HG03139 (cell line): ENCODE measurements around the gene HIGD2A.

ENCODE experiments used
- ATAC-seq: cut with Tn5 transposase; IDR thresholded peaks from one replicate; pipeline ENCODE4 v1.9.1; 2021; ENCODE audit not compliant: unreplicated experiment

Gene HIGD2A

GRCh38 chr5:176368726-176369125 lies 19.8 kb upstream of the HIGD2A start:
- no peak for ATAC-seq

- no peak for ATAC-seq
Observed at GRCh38 chr5:176369934-176370711, 18.4 kb upstream of the HIGD2A start.

- no peak for ATAC-seq
Observed at GRCh38 chr5:176371621-176372539, 16.7 kb upstream of the HIGD2A start.

GRCh38 chr5:176373100-176373818 lies 15.3 kb upstream of the HIGD2A start:
- ATAC-seq = no peak

- ATAC-seq = no peak
Observed at GRCh38 chr5:176379881-176380280, 8.7 kb upstream of the HIGD2A start.

- ATAC-seq = no peak
Observed at GRCh38 chr5:176381423-176381822, 7.1 kb upstream of the HIGD2A start.

GRCh38 chr5:176381979-176382378 lies 6.6 kb upstream of the HIGD2A start:
- ATAC-seq = no peak

GRCh38 chr5:176382721-176383120 lies 5.8 kb upstream of the HIGD2A start:
- ATAC-seq = no peak

GRCh38 chr5:176383248-176383905 lies 5.2 kb upstream of the HIGD2A start:
- ATAC-seq = no peak

GRCh38 chr5:176383961-176384360 lies 4.6 kb upstream of the HIGD2A start:
- ATAC-seq = no peak

- no peak for ATAC-seq
Observed at GRCh38 chr5:176384366-176384930, 4.1 kb upstream of the HIGD2A start.

- no peak for ATAC-seq
Observed at GRCh38 chr5:176384991-176385390, 3.6 kb upstream of the HIGD2A start.

GRCh38 chr5:176386491-176386890 lies 2.1 kb upstream of the HIGD2A start:
- no peak for ATAC-seq

GRCh38 chr5:176387384-176387925 lies 1.1 kb upstream of the HIGD2A start:
- no peak for ATAC-seq

- peak; percentile 1 for ATAC-seq
Observed at GRCh38 chr5:176388003-176388443, 528 bp upstream of the HIGD2A start.

GRCh38 chr5:176389135-176390123 lies 878 bp downstream of the HIGD2A start:
- peak; percentile 25 for ATAC-seq

- ATAC-seq = no peak
Observed at GRCh38 chr5:176391479-176391878, 2.9 kb downstream of the HIGD2A start.

- no peak for ATAC-seq
Observed at GRCh38 chr5:176391999-176392398, 3.4 kb downstream of the HIGD2A start.

- ATAC-seq = no peak
Observed at GRCh38 chr5:176392526-176392925, 4.0 kb downstream of the HIGD2A start.
